IMR-90 (cell line): ENCODE data around the gene TECTB. TPM values are rescaled to one million over a fixed set of nuclear protein-coding genes. Genes with fewer than 3 reads are reported as not detected.

Source experiments
- ATAC-seq: fragments of 200-7000 bp; cut with Tn5 transposase; 2 replicates; pipeline ENCODE4 v1.9.1; 2020; ENCODE audit warnings: low read depth, mild to moderate bottlenecking, moderate library complexity
- BruUV-seq: library from RNA; stranded (reverse); fragments of 400-500 nt; replicated peaks from 2 replicates; lab custom pipeline; 2021; lab: Mats Ljungman, UMichigan
- CTCF ChIA-PET: fragments of 300-600 bp; formaldehyde crosslinking; extraction: SDS; loops from one replicate; lab custom pipeline; 2021; ENCODE audit warnings: antibody characterized with exemption; lab: Yijun Ruan, JAX
- POLR2A ChIA-PET: fragments of 300-600 bp; sonication (Branson Sonifier 250); formaldehyde crosslinking; loops from one replicate; lab custom pipeline; 2022; ENCODE audit warnings: antibody characterized with exemption; ENCODE audit not compliant: unreplicated experiment; lab: Charles Lee
- DNase-seq: peaks from one replicate; pipeline ENCODE4 v3.0.0; 2013
- H2AFZ ChIP-seq: replicated peaks from 2 replicates; pipeline ENCODE3; 2013; ENCODE audit warnings: low read length, mild to moderate bottlenecking; ENCODE audit not compliant: poor library complexity
- H2AK5ac ChIP-seq: 2 replicates; pipeline ENCODE4 v1.6.1; 2013; ENCODE audit warnings: low read depth, low read length, inconsistent platforms
- H2AK9ac ChIP-seq: replicated peaks from 2 replicates; pipeline ENCODE3; 2013; ENCODE audit warnings: mild to moderate bottlenecking, low read depth, low read length, moderate library complexity; ENCODE audit not compliant: poor library complexity
- H2BK120ac ChIP-seq: 2 replicates; pipeline ENCODE4 v1.6.1; 2013; ENCODE audit warnings: low read depth, low read length, inconsistent platforms
- H2BK15ac ChIP-seq: 3 replicates; pipeline ENCODE4 v1.6.1; 2013; ENCODE audit warnings: low read depth, low read length, inconsistent platforms
- H2BK20ac ChIP-seq: 2 replicates; pipeline ENCODE4 v1.6.1; 2013; ENCODE audit warnings: low read depth, mild to moderate bottlenecking, inconsistent platforms, low read length, moderate library complexity
- H2BK5ac ChIP-seq: 2 replicates; pipeline ENCODE4 v1.6.1; 2013; ENCODE audit warnings: mild to moderate bottlenecking, low read depth, low read length, inconsistent platforms; ENCODE audit not compliant: poor library complexity, severe bottlenecking
- H3K14ac ChIP-seq: replicated peaks from 2 replicates; pipeline ENCODE4 v1.6.1; 2013; ENCODE audit warnings: low read depth, low read length, inconsistent platforms
- H3K18ac ChIP-seq: 2 replicates; pipeline ENCODE4 v1.6.1; 2013; ENCODE audit warnings: low read depth, low read length, control low read depth
- H3K23ac ChIP-seq: 2 replicates; pipeline ENCODE4 v1.6.1; 2013; ENCODE audit warnings: low read depth, low read length, inconsistent platforms
- H3K27ac ChIP-seq: 2 replicates; pipeline ENCODE4 v1.5.1; 2013; ENCODE audit warnings: mild to moderate bottlenecking, control low read depth, low read length; ENCODE audit not compliant: insufficient read depth
- H3K27me3 ChIP-seq: 2 replicates; pipeline ENCODE4 v1.6.1; 2013; ENCODE audit warnings: low read length; ENCODE audit not compliant: control insufficient read depth, insufficient read depth
- H3K36me3 ChIP-seq: 2 replicates; pipeline ENCODE4 v1.6.1; 2013; ENCODE audit warnings: low read length, mixed read lengths; ENCODE audit not compliant: control insufficient read depth, insufficient read depth
- H3K4ac ChIP-seq: 2 replicates; pipeline ENCODE4 v1.6.1; 2013; ENCODE audit warnings: low read depth, low read length, inconsistent platforms
- H3K4me1 ChIP-seq: 2 replicates; pipeline ENCODE4 v1.6.1; 2013; ENCODE audit warnings: low read length, mixed read lengths; ENCODE audit not compliant: control insufficient read depth, insufficient read depth
- H3K4me2 ChIP-seq: 2 replicates; pipeline ENCODE4 v1.6.1; 2013; ENCODE audit warnings: low read depth, mild to moderate bottlenecking, control low read depth, low read length, moderate library complexity
- H3K4me3 ChIP-seq: 2 replicates; pipeline ENCODE4 v1.5.1; 2013; ENCODE audit warnings: low read depth, mild to moderate bottlenecking, control low read depth, low read length, moderate library complexity; ENCODE audit not compliant: insufficient read depth
- H3K56ac ChIP-seq: 2 replicates; pipeline ENCODE4 v1.6.1; 2013; ENCODE audit warnings: low read length, inconsistent platforms; ENCODE audit not compliant: insufficient read depth; ENCODE audit errors: extremely low read depth
- H3K79me1 ChIP-seq, 2 experiments: 2 replicates each; pipeline ENCODE4 v1.6.1; 2013; ENCODE audit warnings: low read length in 2 of 2, inconsistent platforms in 1 of 2, low read depth in 1 of 2
- H3K9ac ChIP-seq: 2 replicates; pipeline ENCODE4 v1.6.1; 2013; ENCODE audit warnings: low read depth, low read length, control low read depth
- H3K9me1 ChIP-seq: 2 replicates; pipeline ENCODE4 v1.6.1; 2013; ENCODE audit warnings: low read length, inconsistent platforms; ENCODE audit not compliant: insufficient read depth
- H3K9me3 ChIP-seq: 2 replicates; pipeline ENCODE4 v1.6.1; 2013; ENCODE audit warnings: low read length; ENCODE audit not compliant: control insufficient read depth, insufficient read depth
- H4K20me1 ChIP-seq: 2 replicates; pipeline ENCODE4 v1.6.1; 2013; ENCODE audit warnings: low read length, inconsistent platforms; ENCODE audit not compliant: insufficient read depth
- H4K5ac ChIP-seq: 2 replicates; pipeline ENCODE4 v1.6.1; 2013; ENCODE audit warnings: mild to moderate bottlenecking, low read depth, low read length, control low read depth
- H4K8ac ChIP-seq, 2 experiments: 2 replicates each; pipeline ENCODE4 v1.6.1; 2013; ENCODE audit warnings: low read depth in 2 of 2, low read length in 2 of 2, control low read depth in 1 of 2, inconsistent platforms in 1 of 2
- H4K91ac ChIP-seq: 2 replicates; pipeline ENCODE4 v1.6.1; 2013; ENCODE audit warnings: low read depth, low read length, inconsistent platforms; ENCODE audit not compliant: insufficient read depth
- CTCF ChIP-seq: conservative IDR thresholded peaks from 2 replicates; pipeline ENCODE4 v1.5.1; 2012; ENCODE audit warnings: mild to moderate bottlenecking, low read depth, low read length, improper control_type of control experiment
- ELK1 ChIP-seq: fragments of 150-350 bp; IDR thresholded peaks from 2 replicates; pipeline ENCODE4 v1.6.1; 2016; ENCODE audit warnings: low read depth, mild to moderate bottlenecking, low read length, moderate library complexity, borderline replicate concordance
- FOS ChIP-seq: fragments of 150-350 bp; IDR thresholded peaks from 2 replicates; pipeline ENCODE4 v1.6.1; 2016; ENCODE audit warnings: low read depth, low read length
- MAZ ChIP-seq: IDR thresholded peaks from 2 replicates; pipeline ENCODE4 v1.6.1; 2012; ENCODE audit warnings: low read depth, mild to moderate bottlenecking, low read length, improper control_type of control experiment, moderate library complexity, borderline replicate concordance
- POLR2A ChIP-seq: IDR thresholded peaks from 2 replicates; pipeline ENCODE4 v1.6.1; 2012; ENCODE audit warnings: mild to moderate bottlenecking, low read depth, low read length
- RAD21 ChIP-seq: IDR thresholded peaks from 2 replicates; pipeline ENCODE4 v1.6.1; 2012; ENCODE audit warnings: low read length, improper control_type of control experiment
- RFX5 ChIP-seq: IDR thresholded peaks from 2 replicates; pipeline ENCODE4 v1.8.0; 2012; ENCODE audit warnings: low read depth, mild to moderate bottlenecking, low read length, moderate library complexity
- WGBS, 2 experiments: methylation state at CpG; one replicate each; pipeline versions ENCODE4 v1.1.5 to v1.1.7; 2013; ENCODE audit warnings: missing lambda C conversion rate in 2 of 2; ENCODE audit not compliant: insufficient read length in 1 of 2; ENCODE audit errors: extremely low coverage in 2 of 2; 5-methylcytosine and 5-hydroxymethylcytosine counted together
- dilution Hi-C: fragments of 300-500 bp; cut with HindIII; formaldehyde crosslinking; loops from one replicate; pipeline ENCODE4 v1.14.3; 2018; ENCODE audit warnings: low sequenced_read_pairs; ENCODE audit not compliant: unreplicated experiment
- in situ Hi-C: fragments of 300-500 bp; cut with MboI; formaldehyde crosslinking; loops from 3 replicates; pipeline ENCODE4 v1.14.3; 2019; ENCODE audit warnings: low sequenced_read_pairs, inconsistent platforms, mixed read lengths
- intact Hi-C: fragments of 100-400 bp; cut with micrococcal nuclease; formaldehyde crosslinking; loops from 2 replicates; pipeline ENCODE4 v1.10.0; 2022
- polyA plus RNA-seq, 3 experiments: library from polyadenylated mRNA; depleted of rRNA; stranded (reverse); fragments of >200 nt; gene quantifications; 2 replicates each; pipeline ENCODE4 v1.2.3, GENCODE V29; 2012; ENCODE audit warnings: low replicate concordance in 1 of 3
- total RNA-seq: library from RNA; depleted of rRNA; stranded (reverse); fragments of >200 nt; gene quantifications from 2 replicates; pipeline ENCODE4 v1.2.3, GENCODE V29; 2012

TECTB gene
- total and polyA plus RNA-seq, 2 of the 4 experiments (the other 2 are of a cell fraction), result not detected

- TF ChIP-seq POLR2A (no peak), MAZ (no peak), CTCF (no peak), FOS (no peak), RFX5 (no peak), RAD21 (no peak), ELK1 (no peak)
- Histone ChIP-seq H2BK20ac (no peak overlapping the region), H2AK9ac (no peak overlapping the region), H4K20me1 (no peaks in the 10 kb centered on the region), H2BK120ac (no peak overlapping the region), H3K27ac (no peak overlapping the region), H2BK15ac (no peak overlapping the region), H3K56ac (no peak overlapping the region), H3K79me1 (no peaks in the 10 kb centered on the region), H2AK5ac (no peak overlapping the region), H3K18ac (no peak overlapping the region), H4K91ac (no peak overlapping the region), H3K4me3 (no peak overlapping the region), H3K36me3 (no peaks in the 10 kb centered on the region), H3K9me3 (no peaks in the 10 kb centered on the region), H3K27me3 (no peaks in the 10 kb centered on the region), H3K4me2 (no peak overlapping the region), H3K14ac (no peak overlapping the region), H2AFZ (no peak overlapping the region), H3K23ac (no peak overlapping the region), H2BK5ac (no peak overlapping the region), H3K9ac (no peak overlapping the region), H4K8ac (no peak overlapping the region), H4K5ac (no peak overlapping the region), H3K4me1 (no peaks in the 10 kb centered on the region), H3K4ac (no peak overlapping the region), H3K9me1 (no peaks in the 10 kb centered on the region)
- intact Hi-C loops (no loop called here), in situ Hi-C loops (no loop called here), dilution Hi-C loops (no loop called here)
- BruUV-seq, result no TSS peak
- CTCF ChIA-PET, result no interaction called here
- no CpG with 5 or more reads among the region's 5 CpGs for WGBS, 2 experiments
- ATAC-seq (no peak), DNase-seq (no peak)
- POLR2A ChIA-PET, result no interaction called here
Observed at GRCh38 chr10:112346774-112347173, 63.6 kb downstream of the TECTB start.
